Neural crest cell (in vitro differentiated cells): ENCODE results near the gene NAPEPLD. TPM values are rescaled to one million over a fixed set of nuclear protein-coding genes. Genes with fewer than 3 reads are reported as not detected.

Experiments used
- DNase-seq: peaks from one replicate; pipeline ENCODE4 v3.0.0; 2021; ENCODE audit warnings: low read depth, mixed read lengths, low spot score
- H3K27ac Mint-ChIP-seq: one replicate; pipeline ENCODE4 v1.8.0; 2021; ENCODE audit warnings: mild to moderate bottlenecking, mixed read lengths; ENCODE audit not compliant: unreplicated experiment
- H3K27me3 Mint-ChIP-seq: 2 replicates; pipeline ENCODE4 v1.8.0; 2021; ENCODE audit warnings: low read depth, mild to moderate bottlenecking, mixed read lengths
- H3K36me3 Mint-ChIP-seq: 2 replicates; pipeline ENCODE4 v1.8.0; 2021; ENCODE audit warnings: low read depth, mild to moderate bottlenecking, mixed read lengths
- H3K4me1 Mint-ChIP-seq: 2 replicates; pipeline ENCODE4 v1.8.0; 2021; ENCODE audit warnings: mixed read lengths
- H3K4me3 Mint-ChIP-seq: one replicate; pipeline ENCODE4 v1.8.0; 2021; ENCODE audit warnings: mild to moderate bottlenecking, mixed read lengths
- H3K9me3 Mint-ChIP-seq: 2 replicates; pipeline ENCODE4 v1.8.0; 2021; ENCODE audit warnings: mixed read lengths
- CTCF ChIP-seq: fragments of 200-600 bp; sonication (generic); conservative IDR thresholded peaks from 2 replicates; pipeline ENCODE4 v1.5.0; 2021; ENCODE audit warnings: antibody characterized with exemption, mild to moderate bottlenecking
- total RNA-seq: library from RNA; stranded (reverse); gene quantifications from 2 replicates; pipeline ENCODE4 v1.2.1, GENCODE V29; 2021

The NAPEPLD gene
- total RNA-seq, 1 donor from 2014 or later, result 15.0 TPM

GRCh38 chr7:103140061-103140460, 8.8 kb downstream of the NAPEPLD start:
- Mint-ChIP-seq H3K27me3 (no peaks in the 10 kb centered on the region), H3K4me3 (no peak overlapping the region), H3K27ac (no peak overlapping the region), H3K4me1 (peaks cover 5% of the 10 kb centered on the region), H3K36me3 (peaks cover 12% of the 10 kb centered on the region), H3K9me3 (no peaks in the 10 kb centered on the region)
- no peak for DNase-seq
- no peak for TF ChIP-seq CTCF

- no peak for TF ChIP-seq CTCF
- no peak overlapping the region for H3K4me3 Mint-ChIP-seq
- no peaks in the 10 kb centered on the region for H3K36me3 Mint-ChIP-seq
- no peaks in the 10 kb centered on the region for H3K9me3 Mint-ChIP-seq
- no peak overlapping the region for H3K27ac Mint-ChIP-seq
- peaks cover 29% of the 10 kb centered on the region for H3K4me1 Mint-ChIP-seq
- no peaks in the 10 kb centered on the region for H3K27me3 Mint-ChIP-seq
- DNase-seq, result no peak
Observed at GRCh38 chr7:103134836-103135554, 13.9 kb downstream of the NAPEPLD start.

- Mint-ChIP-seq H3K36me3 (peaks cover 5% of the 10 kb centered on the region), H3K27ac (no peak overlapping the region), H3K4me1 (peaks cover 33% of the 10 kb centered on the region), H3K27me3 (no peaks in the 10 kb centered on the region), H3K4me3 (no peak overlapping the region), H3K9me3 (no peaks in the 10 kb centered on the region)
- no peak for DNase-seq
- TF ChIP-seq CTCF, result no peak
Observed at GRCh38 chr7:103132995-103133688, 15.8 kb downstream of the NAPEPLD start.

DNA sequence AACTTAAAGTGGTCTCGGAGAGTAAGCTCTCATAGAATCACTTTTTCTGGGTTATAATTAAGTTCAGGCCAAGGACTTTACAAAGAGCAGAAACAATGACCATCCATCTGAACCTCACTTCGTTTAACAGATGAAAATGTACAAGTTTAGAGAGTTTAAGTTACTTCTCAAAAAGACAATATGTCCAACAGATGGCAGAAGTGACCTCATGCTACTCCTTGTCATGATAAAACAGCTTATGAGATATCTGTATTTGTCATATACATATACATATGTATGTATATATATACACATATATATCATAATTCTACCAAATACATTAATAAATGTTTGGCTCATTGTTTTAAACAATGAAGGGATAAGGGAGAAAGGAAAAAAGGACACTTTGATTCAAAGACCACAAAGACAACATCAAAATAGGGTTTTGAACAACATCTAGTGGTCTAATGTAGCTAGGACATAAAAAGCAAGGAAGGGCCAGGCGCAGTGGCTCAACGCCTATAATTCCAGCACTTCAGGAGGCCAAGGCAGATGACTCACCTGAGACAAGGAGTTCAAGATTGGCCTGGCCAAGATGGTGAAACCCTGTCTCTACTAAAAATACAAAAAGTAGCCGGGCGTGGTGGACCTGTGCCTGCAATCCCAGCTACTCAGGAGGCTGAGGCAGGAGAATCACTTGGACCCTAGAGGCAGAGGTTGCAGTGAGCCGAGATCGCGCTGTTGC, 17.8 kb downstream of the NAPEPLD start:
- peaks cover 13% of the 10 kb centered on the region for H3K36me3 Mint-ChIP-seq
- no peak for TF ChIP-seq CTCF
- no peaks in the 10 kb centered on the region for H3K9me3 Mint-ChIP-seq
- no peaks in the 10 kb centered on the region for H3K27me3 Mint-ChIP-seq
- H3K27ac Mint-ChIP-seq, result no peak overlapping the region
- no peak for DNase-seq
- H3K4me3 Mint-ChIP-seq, result no peak overlapping the region
- peaks cover 51% of the 10 kb centered on the region for H3K4me1 Mint-ChIP-seq

- H3K4me3 Mint-ChIP-seq, result no peak overlapping the region
- H3K27me3 Mint-ChIP-seq, result no peaks in the 10 kb centered on the region
- DNase-seq, result no peak
- TF ChIP-seq CTCF, result no peak
- peaks cover 46% of the 10 kb centered on the region for H3K4me1 Mint-ChIP-seq
- H3K9me3 Mint-ChIP-seq, result no peaks in the 10 kb centered on the region
- H3K27ac Mint-ChIP-seq, result no peak overlapping the region
- H3K36me3 Mint-ChIP-seq, result peaks cover 15% of the 10 kb centered on the region
Observed at GRCh38 chr7:103129702-103130549, 19.0 kb downstream of the NAPEPLD start.
